GM12878 (cell line): ENCODE results near the gene NOTCH4. TPM values are rescaled to one million over a fixed set of nuclear protein-coding genes. Genes with fewer than 3 reads are reported as not detected.

Experiments used
- CUX1 ChIP-seq: IDR thresholded peaks from 2 replicates; pipeline ENCODE4 v1.6.1; 2012; ENCODE audit warnings: improper control_type of control experiment, low read depth, low read length; ENCODE audit not compliant: insufficient replicate concordance
- ETV6 ChIP-seq, 2 experiments: fragments of 450-650 bp in 1 of 2; IDR thresholded peaks in 1 of 2; conservative IDR thresholded peaks in 1 of 2; 2 replicates each; pipeline ENCODE4 v1.6.1; 2014; ENCODE audit warnings: antibody characterized with exemption in 1 of 2, borderline replicate concordance in 1 of 2, low read depth in 1 of 2, mild to moderate bottlenecking in 1 of 2, moderate library complexity in 1 of 2
- polyA plus RNA-seq, 11 experiments: library from polyadenylated mRNA; depleted of rRNA in 4 of 11; unstranded in 6 of 11; stranded (reverse) in 5 of 11; fragments of >200 nt; fragmentation: Nextera tagmentation in 4 of 11; fragmentation: Illumina TruSeq in 1 of 11; extraction: Ambion mirVana in 4 of 11; extraction: Trizol in 1 of 11; gene quantifications; 1 replicate in 1 of 11; 2 replicates in 10 of 11; pipeline versions ENCODE4 v1.2.1 to v1.2.3, GENCODE V29; 2011 to 2016; ENCODE audit warnings: inconsistent platforms in 2 of 11, missing spikeins in 2 of 11, low read depth in 1 of 11
- total RNA-seq, 4 experiments: library from RNA; depleted of rRNA in 3 of 4; stranded (reverse); fragments of >200 nt in 3 of 4; fragmentation: Illumina TruSeq in 1 of 4; extraction: Trizol in 1 of 4; gene quantifications; 2 replicates each; pipeline versions ENCODE4 v1.2.1 to v1.2.3, GENCODE V29; 2013 to 2021
- TF ChIP-seq, protein P1 (sequence below): IDR thresholded peaks from 2 replicates; pipeline ENCODE4 v1.6.1; 2012; ENCODE audit warnings: mild to moderate bottlenecking, low read depth, low read length

The NOTCH4 gene
- total and polyA plus RNA-seq, 10 of the 15 experiments (the other 5 are each of a cell fraction or from before 2014, with no cell fraction given) = 0.66 to 3.3 (median 1.4) TPM

GRCh38 chr6:32203426-32204267 is 20.2 kb downstream of the NOTCH4 start (continued):
- TF ChIP-seq CUX1 (no peak), ETV6 (conservative IDR thresholded peaks at IDR 0.05 in 1 of 2, IDR thresholded peaks at IDR 0.05 in 1 of 2; ENCODE audit: borderline replicate concordance in 1 of 2, low read depth in 1 of 2) (no peak)
- TF ChIP-seq, protein P1, sequence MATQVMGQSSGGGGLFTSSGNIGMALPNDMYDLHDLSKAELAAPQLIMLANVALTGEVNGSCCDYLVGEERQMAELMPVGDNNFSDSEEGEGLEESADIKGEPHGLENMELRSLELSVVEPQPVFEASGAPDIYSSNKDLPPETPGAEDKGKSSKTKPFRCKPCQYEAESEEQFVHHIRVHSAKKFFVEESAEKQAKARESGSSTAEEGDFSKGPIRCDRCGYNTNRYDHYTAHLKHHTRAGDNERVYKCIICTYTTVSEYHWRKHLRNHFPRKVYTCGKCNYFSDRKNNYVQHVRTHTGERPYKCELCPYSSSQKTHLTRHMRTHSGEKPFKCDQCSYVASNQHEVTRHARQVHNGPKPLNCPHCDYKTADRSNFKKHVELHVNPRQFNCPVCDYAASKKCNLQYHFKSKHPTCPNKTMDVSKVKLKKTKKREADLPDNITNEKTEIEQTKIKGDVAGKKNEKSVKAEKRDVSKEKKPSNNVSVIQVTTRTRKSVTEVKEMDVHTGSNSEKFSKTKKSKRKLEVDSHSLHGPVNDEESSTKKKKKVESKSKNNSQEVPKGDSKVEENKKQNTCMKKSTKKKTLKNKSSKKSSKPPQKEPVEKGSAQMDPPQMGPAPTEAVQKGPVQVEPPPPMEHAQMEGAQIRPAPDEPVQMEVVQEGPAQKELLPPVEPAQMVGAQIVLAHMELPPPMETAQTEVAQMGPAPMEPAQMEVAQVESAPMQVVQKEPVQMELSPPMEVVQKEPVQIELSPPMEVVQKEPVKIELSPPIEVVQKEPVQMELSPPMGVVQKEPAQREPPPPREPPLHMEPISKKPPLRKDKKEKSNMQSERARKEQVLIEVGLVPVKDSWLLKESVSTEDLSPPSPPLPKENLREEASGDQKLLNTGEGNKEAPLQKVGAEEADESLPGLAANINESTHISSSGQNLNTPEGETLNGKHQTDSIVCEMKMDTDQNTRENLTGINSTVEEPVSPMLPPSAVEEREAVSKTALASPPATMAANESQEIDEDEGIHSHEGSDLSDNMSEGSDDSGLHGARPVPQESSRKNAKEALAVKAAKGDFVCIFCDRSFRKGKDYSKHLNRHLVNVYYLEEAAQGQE = no peak
